GM20000 (cell line): ENCODE data around the gene GRM4.

ENCODE experiments used
- DNase-seq: peaks from one replicate; pipeline ENCODE4 v3.0.0; 2012; ENCODE audit warnings: low spot score
- TF ChIP-seq, protein P1 (sequence below): IDR thresholded peaks from 2 replicates; pipeline ENCODE4 v1.5.1; 2012; ENCODE audit warnings: mild to moderate bottlenecking, control low read depth; ENCODE audit errors: extremely low read depth, missing control alignments

GRM4 gene

DNA sequence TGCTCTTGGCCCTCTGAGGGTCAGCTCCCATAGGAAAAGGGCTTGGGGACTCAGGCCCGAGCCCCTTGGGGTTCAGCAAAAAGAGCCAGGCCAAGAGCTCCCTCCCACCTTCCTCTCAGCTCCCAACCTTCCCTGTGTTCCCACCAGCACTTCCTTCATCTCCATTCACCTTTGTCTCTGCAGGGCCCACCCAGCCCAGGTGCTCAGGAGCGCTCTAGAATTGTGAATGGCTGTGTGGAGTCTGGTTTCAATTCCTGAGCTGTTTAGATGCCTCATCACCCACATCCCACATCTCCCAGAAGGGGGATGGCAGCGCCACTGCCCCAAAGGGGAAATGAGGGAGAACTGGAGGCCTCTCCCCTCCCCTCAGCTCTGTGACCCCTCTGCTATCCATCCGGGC, 7.7 kb downstream of the GRM4 start:
- DNase-seq = no peak
- TF ChIP-seq, protein P1, sequence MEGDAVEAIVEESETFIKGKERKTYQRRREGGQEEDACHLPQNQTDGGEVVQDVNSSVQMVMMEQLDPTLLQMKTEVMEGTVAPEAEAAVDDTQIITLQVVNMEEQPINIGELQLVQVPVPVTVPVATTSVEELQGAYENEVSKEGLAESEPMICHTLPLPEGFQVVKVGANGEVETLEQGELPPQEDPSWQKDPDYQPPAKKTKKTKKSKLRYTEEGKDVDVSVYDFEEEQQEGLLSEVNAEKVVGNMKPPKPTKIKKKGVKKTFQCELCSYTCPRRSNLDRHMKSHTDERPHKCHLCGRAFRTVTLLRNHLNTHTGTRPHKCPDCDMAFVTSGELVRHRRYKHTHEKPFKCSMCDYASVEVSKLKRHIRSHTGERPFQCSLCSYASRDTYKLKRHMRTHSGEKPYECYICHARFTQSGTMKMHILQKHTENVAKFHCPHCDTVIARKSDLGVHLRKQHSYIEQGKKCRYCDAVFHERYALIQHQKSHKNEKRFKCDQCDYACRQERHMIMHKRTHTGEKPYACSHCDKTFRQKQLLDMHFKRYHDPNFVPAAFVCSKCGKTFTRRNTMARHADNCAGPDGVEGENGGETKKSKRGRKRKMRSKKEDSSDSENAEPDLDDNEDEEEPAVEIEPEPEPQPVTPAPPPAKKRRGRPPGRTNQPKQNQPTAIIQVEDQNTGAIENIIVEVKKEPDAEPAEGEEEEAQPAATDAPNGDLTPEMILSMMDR = no peak

DNA sequence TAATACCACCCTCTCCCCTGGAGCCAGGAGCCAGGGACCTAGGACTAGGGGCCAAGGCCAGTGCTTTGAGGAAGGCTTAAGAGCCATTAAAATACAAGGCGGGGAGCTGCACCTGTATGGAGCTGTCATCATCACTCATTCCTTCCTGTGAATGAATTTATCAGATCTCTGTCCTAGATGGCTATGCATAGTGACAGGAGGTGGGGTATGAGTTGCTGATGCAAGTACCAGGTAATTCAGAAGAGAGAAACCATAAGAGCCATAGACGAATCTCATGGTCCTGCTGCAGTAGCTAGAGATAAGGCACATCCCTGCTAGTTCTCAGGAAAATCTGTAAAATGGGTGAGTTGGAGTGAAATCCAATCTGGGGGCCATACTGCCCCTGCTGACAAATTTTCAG, 10.3 kb downstream of the GRM4 start:
- DNase-seq = no peak
- TF ChIP-seq, protein P1 = no peak

DNA sequence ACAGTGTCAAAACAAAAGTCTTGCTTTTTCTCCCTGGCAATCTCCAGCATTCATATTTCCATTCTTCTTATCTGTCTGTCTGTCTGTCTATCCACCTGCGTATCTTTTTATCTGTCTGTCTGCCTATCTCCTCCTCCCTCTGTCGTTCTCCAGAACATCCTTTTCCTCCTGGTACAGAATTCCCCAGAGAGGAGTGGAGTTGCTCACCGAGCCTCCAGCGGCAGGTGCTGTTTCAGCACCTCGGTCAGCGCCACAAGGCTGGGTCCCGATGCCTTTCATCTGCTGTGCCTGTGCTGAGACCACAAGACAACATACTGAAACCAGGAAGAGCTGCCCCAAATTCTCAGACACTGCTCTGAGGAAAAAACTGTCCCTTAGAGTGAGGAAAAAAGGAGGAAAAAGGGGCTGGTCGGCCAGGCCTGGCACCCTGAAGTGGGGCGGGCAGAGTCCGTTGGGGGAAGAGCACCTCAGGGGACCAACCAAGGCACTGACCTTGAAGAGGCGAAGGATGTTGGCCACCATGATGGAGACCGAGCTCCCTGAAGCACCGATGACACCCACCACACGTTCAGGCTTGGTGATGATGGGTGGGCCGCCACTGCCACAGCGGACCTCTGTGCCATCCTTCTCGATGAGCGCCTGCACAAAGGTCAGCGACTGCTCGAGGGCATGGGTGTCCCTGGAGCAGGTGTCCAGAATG, 13.3 kb downstream of the GRM4 start:
- DNase-seq = peak; percentile 60
- TF ChIP-seq, protein P1 = no peak

DNA sequence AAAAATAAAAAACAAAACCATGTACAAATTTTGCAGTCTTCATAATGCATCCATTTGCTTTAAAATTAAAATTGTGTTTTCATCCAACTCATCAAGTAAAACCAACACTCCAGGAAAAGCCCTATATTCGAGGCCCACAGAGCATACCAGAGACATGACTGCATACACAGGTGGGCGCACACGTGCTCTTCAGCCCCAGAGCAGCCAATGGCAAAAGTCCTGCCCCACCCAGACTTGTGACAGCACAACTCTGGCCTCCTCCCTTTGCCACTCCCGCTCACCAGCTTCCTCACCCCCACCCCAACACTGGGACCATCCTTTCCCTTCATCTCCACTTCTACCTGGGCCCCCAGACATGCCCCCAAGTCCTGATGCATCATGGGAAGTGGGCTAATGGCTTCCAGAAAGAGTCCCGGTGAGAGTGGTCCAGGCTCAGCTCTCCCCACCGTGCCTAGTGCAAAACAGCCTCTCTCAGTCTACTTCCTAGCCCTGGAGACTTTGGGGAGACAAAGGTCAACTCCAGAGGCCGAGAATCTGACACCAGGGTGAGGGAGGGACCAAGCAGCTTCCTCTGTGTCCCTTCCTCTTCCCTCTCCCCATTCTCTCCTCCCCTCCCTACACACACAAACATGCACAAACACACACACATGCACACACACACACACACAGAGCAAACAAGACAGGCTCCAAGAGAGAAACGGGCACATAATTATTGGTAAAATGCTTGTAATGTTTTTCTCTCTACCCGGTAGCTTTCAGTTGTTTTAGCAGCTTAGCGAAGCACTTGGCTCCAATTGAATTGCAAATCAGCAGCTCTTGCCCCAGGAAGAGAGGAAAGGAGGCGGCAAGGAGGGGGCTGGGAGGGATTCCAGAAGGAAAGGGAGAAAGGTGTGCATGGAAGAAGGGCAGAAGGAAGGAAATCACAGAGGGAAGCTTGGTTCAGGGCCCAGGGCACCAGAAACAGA, 14.3 kb downstream of the GRM4 start:
- TF ChIP-seq, protein P1 = no peak
- DNase-seq = no peak

DNA sequence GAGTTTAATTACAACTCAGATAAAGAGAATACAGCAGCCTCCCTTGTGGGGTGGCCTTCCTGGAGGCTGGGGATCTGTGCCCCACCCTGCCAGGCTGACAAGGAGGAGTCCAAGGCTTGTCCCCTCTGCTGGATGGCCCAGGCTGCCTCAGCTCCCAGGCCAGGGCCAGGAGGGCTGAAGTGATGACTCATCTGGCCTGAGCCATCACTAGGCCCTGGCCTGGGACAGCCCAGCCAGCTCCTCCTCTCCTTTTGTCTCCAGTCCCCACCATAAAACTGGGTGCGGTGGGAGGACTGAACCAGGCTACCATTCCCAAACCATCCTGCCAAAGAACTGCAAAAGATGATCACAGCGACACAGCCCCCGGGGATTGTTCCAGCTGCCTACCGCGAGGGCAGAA, 15.0 kb downstream of the GRM4 start:
- DNase-seq = no peak
- TF ChIP-seq, protein P1 = no peak

DNA sequence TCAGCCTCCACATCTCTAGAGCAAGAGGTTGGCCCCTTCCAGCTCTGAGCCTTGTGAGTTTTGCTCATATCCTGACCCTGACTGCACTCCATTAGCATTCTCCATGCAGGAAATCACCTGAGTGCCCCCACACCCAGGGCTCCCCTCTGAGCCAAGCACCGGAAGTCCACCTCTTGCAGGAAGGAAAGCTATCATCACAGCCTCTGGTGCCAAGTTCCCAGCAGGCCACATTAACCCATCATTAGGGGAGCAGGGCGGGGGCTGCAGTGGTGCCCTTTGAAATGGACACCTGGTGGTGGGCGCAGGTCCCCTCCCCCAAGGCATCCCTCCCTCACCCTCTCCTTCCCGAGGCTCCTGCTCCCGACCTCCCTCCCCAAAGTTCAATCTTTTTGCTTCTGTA, 16.1 kb downstream of the GRM4 start:
- TF ChIP-seq, protein P1 = no peak
- no peak for DNase-seq

DNA sequence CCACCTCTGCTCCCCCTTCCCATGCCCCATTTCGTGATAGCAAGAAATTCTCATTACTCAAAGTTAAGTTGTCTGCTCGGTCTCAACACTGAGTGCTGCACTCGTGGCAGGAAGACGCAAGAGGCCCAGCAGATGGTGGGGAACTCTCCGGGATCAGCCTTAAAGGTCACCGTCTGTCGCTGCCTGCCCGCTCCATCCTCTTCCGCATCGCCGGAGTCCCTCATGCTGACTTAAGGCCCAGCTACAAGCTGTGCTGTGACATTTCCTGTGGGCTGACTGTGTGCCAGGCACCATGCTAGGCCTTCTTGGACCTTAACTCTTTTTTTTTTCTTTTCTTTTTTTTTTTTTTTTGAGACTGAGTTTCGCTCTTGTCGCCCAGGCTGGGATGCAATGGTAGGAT, 17.8 kb downstream of the GRM4 start:
- TF ChIP-seq, protein P1 = no peak
- no peak for DNase-seq
